ENCODE data around the gene CFAP91.

Gene CFAP91

GRCh38 chr3:119683421-119683820, 19.4 kb upstream of the CFAP91 start:
- Mint-ChIP-seq H3K27ac (no peak overlapping the region), H3K36me3 (ENCODE audit: low read depth) (no peaks in the 10 kb centered on the region), H3K9me3 (peaks cover 23% of the 10 kb centered on the region), H3K27me3 (ENCODE audit: low read depth, poor library complexity) (peaks cover 10% of the 10 kb centered on the region), H3K4me3 (no peak overlapping the region), H3K4me1 (no peaks in the 10 kb centered on the region)
- DNase-seq: no peak
- TF ChIP-seq CTCF (IDR thresholded peaks at IDR 0.05): no peak

- no peak for DNase-seq
- Mint-ChIP-seq H3K36me3 (ENCODE audit: low read depth) (no peaks in the 10 kb centered on the region), H3K9me3 (peaks cover 21% of the 10 kb centered on the region), H3K27ac (no peak overlapping the region), H3K4me3 (no peak overlapping the region), H3K4me1 (no peaks in the 10 kb centered on the region), H3K27me3 (ENCODE audit: low read depth, poor library complexity) (peaks cover 18% of the 10 kb centered on the region)
- TF ChIP-seq CTCF (IDR thresholded peaks at IDR 0.05): peak; percentile 52
Observed at GRCh38 chr3:119690043-119690656, 12.7 kb upstream of the CFAP91 start.

GRCh38 chr3:119695480-119695879, 7.3 kb upstream of the CFAP91 start:
- no peaks in the 10 kb centered on the region for H3K4me1 Mint-ChIP-seq

DNA sequence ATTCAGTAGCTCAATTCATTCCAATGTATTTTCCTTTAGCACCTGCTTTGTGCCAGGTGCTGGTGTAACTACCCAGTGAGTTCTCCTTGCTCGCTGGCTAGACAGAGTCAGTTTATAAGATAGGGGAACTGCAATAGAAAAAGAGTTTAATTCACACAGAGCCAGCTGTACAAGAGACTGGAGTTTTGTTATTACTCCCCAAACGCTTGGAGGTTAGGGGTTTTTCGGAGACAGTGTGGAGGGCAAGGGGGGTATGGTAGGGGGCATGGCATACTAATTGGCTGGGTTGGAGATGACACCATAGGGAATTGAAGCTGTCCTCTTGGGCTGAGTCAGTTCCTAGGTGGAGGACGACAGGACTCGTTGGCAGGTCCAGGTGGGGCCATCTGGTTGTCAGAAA, 5.4 kb upstream of the CFAP91 start:
- H3K4me3 Mint-ChIP-seq: no peak overlapping the region
- peaks cover 9% of the 10 kb centered on the region for H3K27me3 Mint-ChIP-seq (ENCODE audit: low read depth, poor library complexity)
- H3K27ac Mint-ChIP-seq: no peak overlapping the region
- H3K9me3 Mint-ChIP-seq: peaks cover 12% of the 10 kb centered on the region
- no peak for TF ChIP-seq CTCF (IDR thresholded peaks at IDR 0.05)
- no peaks in the 10 kb centered on the region for H3K36me3 Mint-ChIP-seq (ENCODE audit: low read depth)
- no peak for DNase-seq
- H3K4me1 Mint-ChIP-seq: peaks cover 6% of the 10 kb centered on the region

More at GRCh38 chr3:119695480-119695879, 7.3 kb upstream of the CFAP91 start:
- no peak overlapping the region for H3K4me3 Mint-ChIP-seq
- DNase-seq: no peak
- H3K27ac Mint-ChIP-seq: no peak overlapping the region
- H3K27me3 Mint-ChIP-seq (ENCODE audit: low read depth, poor library complexity): peaks cover 17% of the 10 kb centered on the region
- peaks cover 5% of the 10 kb centered on the region for H3K9me3 Mint-ChIP-seq
- TF ChIP-seq CTCF (IDR thresholded peaks at IDR 0.05): no peak
- no peaks in the 10 kb centered on the region for H3K36me3 Mint-ChIP-seq (ENCODE audit: low read depth)

GRCh38 chr3:119700269-119700919, 2.4 kb upstream of the CFAP91 start:
- DNase-seq: no peak
- Mint-ChIP-seq H3K36me3 (ENCODE audit: low read depth) (no peaks in the 10 kb centered on the region), H3K27me3 (ENCODE audit: low read depth, poor library complexity) (peaks cover 3% of the 10 kb centered on the region), H3K4me3 (no peak overlapping the region), H3K9me3 (peaks cover 12% of the 10 kb centered on the region), H3K4me1 (peaks cover 30% of the 10 kb centered on the region), H3K27ac (no peak overlapping the region)
- TF ChIP-seq CTCF (IDR thresholded peaks at IDR 0.05): no peak
